DOHH2 (cell line): ENCODE results near the gene DUSP23.

Experiments
- H3F3A ChIP-seq: fragments of 200-600 bp; sonication (generic), shearing (Covaris generic); 2 replicates; pipeline ENCODE4 v1.6.0; 2016; ENCODE audit warnings: antibody characterized with exemption, mild to moderate bottlenecking; ENCODE audit not compliant: control insufficient read depth, insufficient read depth
- H3K27ac ChIP-seq: fragments of 200-600 bp; sonication (generic); 2 replicates; pipeline ENCODE4 v1.5.1; 2014; ENCODE audit warnings: low read depth, mild to moderate bottlenecking, low read length, moderate library complexity
- H3K27me3 ChIP-seq: fragments of 200-600 bp; sonication (generic); 2 replicates; pipeline ENCODE4 v1.6.1; 2014; ENCODE audit warnings: mild to moderate bottlenecking, low read length, mixed read lengths; ENCODE audit not compliant: control insufficient read depth
- H3K36me3 ChIP-seq: fragments of 200-600 bp; sonication (generic); 2 replicates; pipeline ENCODE4 v1.6.1; 2014; ENCODE audit warnings: mild to moderate bottlenecking, low read length, moderate library complexity, mixed read lengths; ENCODE audit not compliant: control insufficient read depth
- H3K4me1 ChIP-seq: fragments of 200-600 bp; sonication (generic); 2 replicates; pipeline ENCODE4 v1.6.1; 2014; ENCODE audit warnings: mild to moderate bottlenecking, low read length, mixed read lengths; ENCODE audit not compliant: control insufficient read depth
- H3K4me2 ChIP-seq: fragments of 200-600 bp; sonication (generic); 2 replicates; pipeline ENCODE4 v1.6.0; 2014; ENCODE audit warnings: mild to moderate bottlenecking, low read length, moderate library complexity
- H3K4me3 ChIP-seq: fragments of 200-600 bp; sonication (generic); 2 replicates; pipeline ENCODE4 v1.5.1; 2014; ENCODE audit warnings: mild to moderate bottlenecking, low read length, mixed read lengths
- H3K79me2 ChIP-seq: fragments of 200-600 bp; sonication (generic); 2 replicates; pipeline ENCODE4 v1.6.1; 2014; ENCODE audit warnings: mild to moderate bottlenecking, low read length, mixed read lengths; ENCODE audit not compliant: control insufficient read depth
- H3K9me2 ChIP-seq: fragments of 200-600 bp; sonication (generic); replicated peaks from 2 replicates; pipeline ENCODE4 v1.6.1; 2014; ENCODE audit warnings: mild to moderate bottlenecking, low read length, mixed read lengths; ENCODE audit not compliant: control insufficient read depth
- H3K9me3 ChIP-seq: fragments of 200-600 bp; sonication (generic); 2 replicates; pipeline ENCODE4 v1.6.1; 2014; ENCODE audit warnings: antibody characterized with exemption, low read length, mixed read lengths; ENCODE audit not compliant: control insufficient read depth, insufficient read depth
- H4K20me1 ChIP-seq: fragments of 200-600 bp; sonication (generic); 2 replicates; pipeline ENCODE4 v1.6.0; 2014; ENCODE audit warnings: low read depth, mild to moderate bottlenecking, antibody characterized with exemption, low read length, moderate library complexity; ENCODE audit not compliant: control insufficient read depth, insufficient read depth
- EZH2phosphoT487 ChIP-seq: fragments of 200-600 bp; sonication (generic); IDR thresholded peaks from 2 replicates; pipeline ENCODE4 v1.6.1; 2017; ENCODE audit warnings: borderline replicate concordance, mild to moderate bottlenecking, antibody characterized with exemption, low read length, moderate library complexity, mixed read lengths
- TF ChIP-seq, protein P1 (sequence below): fragments of 200-600 bp; sonication (generic); IDR thresholded peaks from one replicate; pipeline ENCODE4 v1.5.1; 2014; ENCODE audit warnings: antibody characterized with exemption, mild to moderate bottlenecking, low read depth, low read length; ENCODE audit not compliant: poor library complexity, severe bottlenecking

The DUSP23 gene

DNA sequence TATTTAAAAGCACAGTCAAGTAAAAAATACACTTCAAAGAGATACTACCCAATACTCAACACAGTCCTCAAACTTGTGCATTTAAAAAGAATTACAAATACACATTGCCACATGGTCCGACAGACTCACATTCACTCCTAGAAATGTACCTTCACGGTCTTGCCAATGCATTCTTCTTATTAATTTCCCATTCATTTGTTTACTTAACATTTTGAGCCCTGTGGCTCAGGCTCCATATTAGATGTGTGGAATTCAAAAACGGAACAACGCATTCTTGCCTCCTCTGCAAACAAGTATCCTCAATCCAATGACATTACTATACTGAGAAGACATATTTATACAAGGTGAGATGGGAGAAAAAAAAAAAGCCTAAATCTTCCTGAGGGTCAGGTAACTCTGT is 2.5 kb upstream of the DUSP23 start:
- no peak for TF ChIP-seq EZH2phosphoT487
- TF ChIP-seq, protein P1, sequence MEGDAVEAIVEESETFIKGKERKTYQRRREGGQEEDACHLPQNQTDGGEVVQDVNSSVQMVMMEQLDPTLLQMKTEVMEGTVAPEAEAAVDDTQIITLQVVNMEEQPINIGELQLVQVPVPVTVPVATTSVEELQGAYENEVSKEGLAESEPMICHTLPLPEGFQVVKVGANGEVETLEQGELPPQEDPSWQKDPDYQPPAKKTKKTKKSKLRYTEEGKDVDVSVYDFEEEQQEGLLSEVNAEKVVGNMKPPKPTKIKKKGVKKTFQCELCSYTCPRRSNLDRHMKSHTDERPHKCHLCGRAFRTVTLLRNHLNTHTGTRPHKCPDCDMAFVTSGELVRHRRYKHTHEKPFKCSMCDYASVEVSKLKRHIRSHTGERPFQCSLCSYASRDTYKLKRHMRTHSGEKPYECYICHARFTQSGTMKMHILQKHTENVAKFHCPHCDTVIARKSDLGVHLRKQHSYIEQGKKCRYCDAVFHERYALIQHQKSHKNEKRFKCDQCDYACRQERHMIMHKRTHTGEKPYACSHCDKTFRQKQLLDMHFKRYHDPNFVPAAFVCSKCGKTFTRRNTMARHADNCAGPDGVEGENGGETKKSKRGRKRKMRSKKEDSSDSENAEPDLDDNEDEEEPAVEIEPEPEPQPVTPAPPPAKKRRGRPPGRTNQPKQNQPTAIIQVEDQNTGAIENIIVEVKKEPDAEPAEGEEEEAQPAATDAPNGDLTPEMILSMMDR, result no peak
- Histone ChIP-seq H3K9me2 (no peaks in the 10 kb centered on the region), H3K27ac (no peak overlapping the region), H3K4me3 (no peak overlapping the region), H3K9me3 (no peaks in the 10 kb centered on the region), H4K20me1 (no peaks in the 10 kb centered on the region), H3K4me1 (no peaks in the 10 kb centered on the region), H3K79me2 (no peaks in the 10 kb centered on the region), H3F3A (no peaks in the 10 kb centered on the region), H3K36me3 (no peaks in the 10 kb centered on the region), H3K4me2 (no peak overlapping the region), H3K27me3 (peaks cover 4% of the 10 kb centered on the region; the same call in 1 of the 2 replicates)

DNA sequence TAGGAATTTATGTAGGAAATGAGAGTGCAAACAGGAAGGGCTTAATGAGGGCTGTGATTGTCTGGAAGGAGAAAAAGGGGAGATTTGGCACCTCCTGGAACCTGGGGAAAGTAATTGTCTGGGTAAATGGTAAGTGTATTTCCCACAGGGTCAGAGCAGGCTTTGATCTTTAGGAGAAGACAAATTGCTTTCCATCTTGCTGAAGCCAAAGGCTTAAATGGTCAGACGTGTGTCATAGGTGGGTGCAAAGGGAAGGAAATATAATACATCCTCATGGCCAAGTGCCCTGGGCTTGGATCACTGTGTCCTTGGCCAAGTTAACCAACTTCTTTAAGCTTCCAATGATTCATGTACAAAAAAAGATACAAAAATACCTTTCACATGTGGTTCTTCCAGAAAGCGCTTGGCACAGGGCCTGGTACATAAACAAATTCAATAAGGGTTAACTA is 1.3 kb upstream of the DUSP23 start:
- Histone ChIP-seq H3K4me1 (no peaks in the 10 kb centered on the region), H3K27me3 (0 out of 2 replicates have a peak, but pooled peaks cover 3% of the 10 kb centered on the region), H3F3A (no peaks in the 10 kb centered on the region), H3K79me2 (no peaks in the 10 kb centered on the region), H3K4me3 (no peak overlapping the region), H3K9me2 (no peaks in the 10 kb centered on the region), H3K4me2 (no peak overlapping the region), H3K27ac (no peak overlapping the region), H3K9me3 (no peaks in the 10 kb centered on the region), H3K36me3 (no peaks in the 10 kb centered on the region), H4K20me1 (no peaks in the 10 kb centered on the region)
- TF ChIP-seq, protein P1, result no peak
- no peak for TF ChIP-seq EZH2phosphoT487

DNA sequence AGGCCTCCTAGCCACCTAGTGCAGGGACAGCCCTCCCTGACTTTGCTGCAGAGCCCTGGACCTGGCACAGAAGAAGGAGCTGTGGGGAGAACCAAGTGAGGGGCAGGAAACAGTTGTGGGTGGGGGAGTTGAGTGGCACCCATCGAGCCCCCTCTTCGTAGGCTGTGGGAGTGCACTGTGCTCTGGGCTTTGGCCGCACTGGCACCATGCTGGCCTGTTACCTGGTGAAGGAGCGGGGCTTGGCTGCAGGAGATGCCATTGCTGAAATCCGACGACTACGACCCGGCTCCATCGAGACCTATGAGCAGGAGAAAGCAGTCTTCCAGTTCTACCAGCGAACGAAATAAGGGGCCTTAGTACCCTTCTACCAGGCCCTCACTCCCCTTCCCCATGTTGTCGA is 1.2 kb downstream of the DUSP23 start:
- no peak for TF ChIP-seq EZH2phosphoT487
- TF ChIP-seq, protein P1, result no peak
- H3K27me3 ChIP-seq, result no peaks in the 10 kb centered on the region
- no peaks in the 10 kb centered on the region for H3F3A ChIP-seq
- no peaks in the 10 kb centered on the region for H3K4me1 ChIP-seq
- no peaks in the 10 kb centered on the region for H3K9me3 ChIP-seq
- H3K4me2 ChIP-seq, result no peak overlapping the region
- no peaks in the 10 kb centered on the region for H4K20me1 ChIP-seq
- H3K4me3 ChIP-seq, result no peak overlapping the region
- H3K79me2 ChIP-seq, result no peaks in the 10 kb centered on the region
- H3K36me3 ChIP-seq, result no peaks in the 10 kb centered on the region
- H3K9me2 ChIP-seq, result no peaks in the 10 kb centered on the region
- no peak overlapping the region for H3K27ac ChIP-seq

DNA sequence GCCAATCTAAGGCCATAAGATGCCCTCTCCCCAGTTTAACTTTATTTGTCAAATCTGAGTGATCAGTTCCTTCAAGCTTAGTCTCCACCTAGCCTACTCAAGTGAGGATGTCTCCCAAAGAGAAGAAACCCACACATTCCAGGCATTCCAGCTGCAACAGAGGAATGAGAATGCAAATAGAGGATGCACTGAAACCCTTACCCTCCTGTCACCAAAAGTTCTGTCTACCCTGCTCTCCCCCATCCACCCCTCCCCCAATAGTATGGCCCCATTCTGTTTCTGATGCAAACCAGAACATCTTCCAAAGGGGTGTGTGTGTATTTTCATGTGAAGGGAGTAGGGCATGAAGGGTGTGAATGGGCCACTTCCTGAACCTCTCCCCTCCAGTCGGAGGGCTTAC is 3.0 kb downstream of the DUSP23 start:
- TF ChIP-seq, protein P1, result no peak
- no peak for TF ChIP-seq EZH2phosphoT487
- no peaks in the 10 kb centered on the region for H3K27me3 ChIP-seq
- no peaks in the 10 kb centered on the region for H3K4me1 ChIP-seq
- H3K4me2 ChIP-seq, result no peak overlapping the region
- H3K9me3 ChIP-seq, result no peaks in the 10 kb centered on the region
- H4K20me1 ChIP-seq, result no peaks in the 10 kb centered on the region
- no peaks in the 10 kb centered on the region for H3K79me2 ChIP-seq
- H3K9me2 ChIP-seq, result no peaks in the 10 kb centered on the region
- H3F3A ChIP-seq, result no peaks in the 10 kb centered on the region
- H3K4me3 ChIP-seq, result no peak overlapping the region
- H3K36me3 ChIP-seq, result no peaks in the 10 kb centered on the region
- H3K27ac ChIP-seq, result no peak overlapping the region
